ENCODE data around the gene ALAS2.
"Not testable (repeated sequence)": the region's sequence is repeated elsewhere in the genome, so short reads cannot be mapped to it uniquely, and the experiment has no call there.

ALAS2 gene

DNA sequence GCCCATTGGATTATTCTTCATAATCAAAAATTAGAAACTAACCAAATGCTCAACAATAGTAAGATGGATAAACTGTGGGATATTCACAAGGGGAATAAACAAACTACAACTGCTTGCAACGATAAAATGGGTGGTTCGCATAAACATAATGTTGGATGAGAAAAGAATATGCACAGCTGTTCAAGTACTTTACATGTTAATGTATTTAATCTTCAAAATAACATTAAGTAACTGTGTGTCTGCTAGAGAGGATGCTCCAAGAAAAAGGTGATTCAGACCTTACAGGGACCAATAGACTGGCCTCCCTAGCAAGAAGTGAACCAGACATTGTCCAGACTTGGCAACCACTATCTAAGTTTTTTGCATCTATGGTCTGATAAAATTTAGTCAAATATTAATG is 39.1 kb downstream of the ALAS2 start:
- peaks cover 4% of the 10 kb centered on the region for H3K9me3 Mint-ChIP-seq (ENCODE audit: low read depth)
- H3K36me3 Mint-ChIP-seq, result no peaks in the 10 kb centered on the region
- no peak overlapping the region for H3K27ac Mint-ChIP-seq
- H3K4me3 Mint-ChIP-seq, result no peak overlapping the region
- no peaks in the 10 kb centered on the region for H3K27me3 Mint-ChIP-seq
- H3K4me1 Mint-ChIP-seq (ENCODE audit: low read depth), result no peaks in the 10 kb centered on the region

DNA sequence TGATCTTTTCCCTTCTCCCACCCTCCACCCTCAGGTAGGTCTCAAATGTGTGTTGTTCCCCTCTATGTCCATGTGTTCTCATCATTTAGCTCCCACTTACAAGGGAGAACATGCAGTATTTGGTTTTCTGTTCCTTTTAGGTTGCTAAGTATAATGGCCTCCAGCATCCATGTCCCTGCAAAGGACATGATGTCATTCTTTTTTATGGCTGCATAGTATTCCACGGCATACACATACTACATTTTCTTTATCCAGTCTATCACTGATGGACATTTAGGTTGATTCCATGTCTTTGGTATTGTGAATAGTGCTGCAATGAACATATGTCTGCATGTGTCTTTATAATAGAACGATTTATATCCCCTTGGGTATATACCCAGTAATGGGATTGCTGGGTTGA is 47.5 kb downstream of the ALAS2 start:
- H3K9me3 Mint-ChIP-seq (ENCODE audit: low read depth); H3K27me3 Mint-ChIP-seq; H3K4me3 Mint-ChIP-seq; H3K36me3 Mint-ChIP-seq; H3K4me1 Mint-ChIP-seq (ENCODE audit: low read depth); H3K27ac Mint-ChIP-seq: not testable (repeated sequence)

DNA sequence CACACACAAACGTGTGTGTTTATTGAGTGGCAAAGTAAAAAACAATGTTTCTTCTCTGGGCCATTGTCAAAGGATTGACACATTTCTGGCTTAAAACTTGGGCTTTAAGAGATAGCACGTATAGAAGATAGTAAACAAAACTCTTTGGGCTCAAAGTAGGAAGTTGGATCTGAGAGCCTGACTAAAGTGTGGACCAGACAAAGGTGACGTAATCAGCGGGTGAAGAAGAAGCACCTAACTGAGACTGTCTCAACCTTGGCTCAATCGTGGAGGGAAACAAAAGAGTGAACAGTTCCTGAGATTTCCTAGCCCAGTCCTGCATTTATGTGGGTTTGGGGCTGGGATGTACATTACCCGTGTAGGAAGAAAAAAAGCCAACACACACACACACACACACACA is 50.4 kb downstream of the ALAS2 start:
- Mint-ChIP-seq H3K27ac (no peak overlapping the region), H3K9me3 (ENCODE audit: low read depth) (no peaks in the 10 kb centered on the region), H3K4me3 (no peak overlapping the region), H3K36me3 (peaks cover 2% of the 10 kb centered on the region), H3K4me1 (ENCODE audit: low read depth) (no peaks in the 10 kb centered on the region), H3K27me3 (no peaks in the 10 kb centered on the region)

DNA sequence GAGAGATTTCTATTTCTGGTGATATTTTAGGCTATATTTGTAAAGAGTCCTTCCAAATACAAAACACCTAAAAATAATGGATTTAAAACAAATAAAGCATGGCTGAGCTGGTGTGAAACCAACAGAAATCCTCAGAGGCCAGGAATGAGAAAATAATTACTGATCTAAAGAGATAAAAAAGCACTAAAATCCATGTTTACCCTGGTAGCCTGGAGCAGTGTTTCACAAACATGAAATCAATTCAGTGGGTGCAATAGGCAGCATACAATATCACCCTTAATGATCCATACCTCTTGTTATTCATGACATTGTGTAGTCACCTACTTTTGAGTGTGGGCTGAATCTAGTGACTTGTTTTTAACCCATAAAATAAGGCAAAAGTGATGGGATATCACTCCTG is 51.3 kb downstream of the ALAS2 start:
- peaks cover 2% of the 10 kb centered on the region for H3K36me3 Mint-ChIP-seq

DNA sequence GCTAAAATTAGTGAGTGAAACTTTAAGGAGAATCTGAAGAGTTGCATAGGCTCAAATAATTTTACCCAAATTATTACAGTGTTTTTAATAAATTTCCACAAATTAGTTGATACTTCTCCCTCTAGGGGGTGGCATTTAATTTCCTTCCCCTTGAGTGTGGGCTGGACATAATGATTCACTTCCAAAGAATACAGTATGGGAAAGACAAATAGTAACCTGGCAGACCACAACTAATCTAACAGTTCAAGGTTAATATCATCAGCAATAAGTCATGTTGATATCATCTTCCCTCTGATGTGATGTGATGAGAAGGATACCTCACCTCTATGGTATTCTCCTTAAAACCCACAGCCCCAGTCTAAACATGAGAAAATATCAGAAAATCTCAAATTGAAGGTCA is 52.3 kb downstream of the ALAS2 start:
- H3K4me1 Mint-ChIP-seq (ENCODE audit: low read depth), result no peaks in the 10 kb centered on the region
- no peak overlapping the region for H3K27ac Mint-ChIP-seq
- H3K9me3 Mint-ChIP-seq (ENCODE audit: low read depth), result no peaks in the 10 kb centered on the region
- H3K36me3 Mint-ChIP-seq, result peaks cover 2% of the 10 kb centered on the region
- H3K4me3 Mint-ChIP-seq, result no peak overlapping the region
- no peaks in the 10 kb centered on the region for H3K27me3 Mint-ChIP-seq

More for the DNA sequence above, 51.3 kb downstream of the ALAS2 start:
- no peak overlapping the region for H3K27ac Mint-ChIP-seq
- H3K4me3 Mint-ChIP-seq, result no peak overlapping the region
- no peaks in the 10 kb centered on the region for H3K4me1 Mint-ChIP-seq (ENCODE audit: low read depth)
- no peaks in the 10 kb centered on the region for H3K9me3 Mint-ChIP-seq (ENCODE audit: low read depth)
- H3K27me3 Mint-ChIP-seq, result no peaks in the 10 kb centered on the region

DNA sequence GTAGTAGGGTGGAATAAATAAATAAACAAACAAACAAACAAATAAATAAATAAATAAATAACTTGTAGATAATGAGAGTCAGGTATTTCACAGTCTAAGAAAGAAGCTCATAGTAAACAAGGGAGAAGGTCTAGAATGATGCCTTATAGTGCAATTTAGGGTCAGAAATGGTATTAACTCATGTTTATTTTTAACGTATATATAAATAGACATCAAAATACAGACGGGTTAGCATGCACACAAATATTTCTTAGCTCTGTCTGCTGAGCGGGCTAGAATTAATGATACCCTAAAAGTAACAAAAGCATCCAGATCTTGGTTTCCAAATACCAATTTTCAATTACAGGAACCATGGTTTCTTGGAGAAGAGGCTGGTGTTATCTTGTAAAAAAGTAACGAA is 53.4 kb downstream of the ALAS2 start:
- H3K4me1 Mint-ChIP-seq (ENCODE audit: low read depth), result no peaks in the 10 kb centered on the region
- no peaks in the 10 kb centered on the region for H3K9me3 Mint-ChIP-seq (ENCODE audit: low read depth)
- H3K27me3 Mint-ChIP-seq, result no peaks in the 10 kb centered on the region
- H3K36me3 Mint-ChIP-seq, result peaks cover 2% of the 10 kb centered on the region
- no peak overlapping the region for H3K4me3 Mint-ChIP-seq
- H3K27ac Mint-ChIP-seq, result no peak overlapping the region

DNA sequence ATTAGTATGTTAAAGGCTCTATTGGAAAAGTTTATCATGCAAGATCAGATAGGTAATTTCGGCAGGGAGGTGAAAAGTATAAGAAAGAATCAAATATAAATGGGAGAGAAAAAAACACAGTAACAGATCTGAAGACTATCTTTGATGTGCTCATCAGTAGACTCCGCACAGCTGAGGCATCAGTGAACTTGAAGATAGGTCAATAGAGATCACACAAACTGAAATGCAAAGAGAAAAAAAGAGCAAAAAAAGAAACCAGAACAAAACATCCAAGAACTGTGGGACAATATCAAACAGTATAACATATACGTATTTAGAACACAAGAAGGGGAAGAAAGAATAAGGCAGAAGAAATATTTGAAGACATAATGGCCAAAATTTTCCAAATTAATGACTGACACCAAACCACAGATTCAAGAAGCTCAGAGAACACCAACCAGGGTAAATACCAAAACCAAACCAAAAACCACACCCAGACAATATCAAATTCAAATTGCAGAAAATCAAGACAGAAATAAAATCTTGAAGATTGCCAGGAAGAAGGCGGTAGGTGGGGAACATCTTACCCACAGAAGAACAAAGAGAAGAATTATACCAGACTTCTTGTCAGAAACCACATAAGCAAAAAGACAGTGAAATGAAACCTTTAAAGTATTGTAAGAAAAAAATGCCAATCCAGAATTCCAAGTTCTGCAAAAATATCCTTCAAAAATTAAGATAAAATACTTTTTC is 65.8 kb downstream of the ALAS2 start:
- peaks cover 39% of the 10 kb centered on the region for H3K4me1 Mint-ChIP-seq (ENCODE audit: low read depth)
- peak overlapping the region; percentile 22 for H3K27ac Mint-ChIP-seq
- H3K27me3 Mint-ChIP-seq, result no peaks in the 10 kb centered on the region
- peaks cover 2% of the 10 kb centered on the region for H3K36me3 Mint-ChIP-seq
- H3K9me3 Mint-ChIP-seq (ENCODE audit: low read depth), result no peaks in the 10 kb centered on the region
- peak overlapping the region; percentile 61 for H3K4me3 Mint-ChIP-seq

DNA sequence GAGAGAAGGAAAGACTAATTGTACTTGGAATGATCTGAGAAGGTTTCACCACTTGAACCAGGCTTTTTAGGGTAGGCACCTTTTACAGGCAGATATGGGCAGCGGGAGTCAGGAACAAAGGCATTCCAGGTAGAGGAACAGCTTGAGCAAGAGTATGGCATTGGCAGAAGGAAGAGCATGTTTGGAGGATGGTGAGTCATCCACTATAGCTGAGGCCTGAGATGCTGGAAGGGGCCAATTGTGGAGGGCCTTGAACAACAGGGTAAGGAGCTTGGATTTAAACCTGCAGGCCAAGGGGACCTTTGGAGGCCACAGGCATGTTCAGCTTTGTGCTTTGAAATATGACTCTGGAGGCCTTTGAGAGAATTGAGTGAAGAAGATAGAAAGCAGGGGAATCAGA is 69.0 kb downstream of the ALAS2 start:
- H3K27ac Mint-ChIP-seq, result no peak overlapping the region
- peaks cover 35% of the 10 kb centered on the region for H3K4me1 Mint-ChIP-seq (ENCODE audit: low read depth)
- peaks cover 2% of the 10 kb centered on the region for H3K36me3 Mint-ChIP-seq
- no peaks in the 10 kb centered on the region for H3K9me3 Mint-ChIP-seq (ENCODE audit: low read depth)
- H3K4me3 Mint-ChIP-seq, result no peak overlapping the region
- H3K27me3 Mint-ChIP-seq, result no peaks in the 10 kb centered on the region
